Urinary bladder (tissue), 4 donors: ENCODE data around the gene RPP38. TPM values are rescaled to one million over a fixed set of nuclear protein-coding genes. Genes with fewer than 3 reads are reported as not detected.

ENCODE experiments used
- DNase-seq: peaks from one replicate; pipeline ENCODE4 v3.0.0-alpha.2; 2015; ENCODE audit errors: extremely low spot score
- H3K27ac ChIP-seq: one replicate; pipeline ENCODE4 v1.5.1; 2013; ENCODE audit warnings: low read depth, mild to moderate bottlenecking, moderate library complexity
- H3K36me3 ChIP-seq: one replicate; pipeline ENCODE4 v1.6.1; 2013; ENCODE audit warnings: mild to moderate bottlenecking, moderate library complexity; ENCODE audit not compliant: insufficient read depth
- H3K4me1 ChIP-seq: one replicate; pipeline ENCODE4 v1.6.1; 2013; ENCODE audit warnings: mild to moderate bottlenecking, moderate library complexity; ENCODE audit not compliant: insufficient read depth
- H3K4me3 ChIP-seq: one replicate; pipeline ENCODE4 v1.5.1; 2013; ENCODE audit warnings: low read depth, low read length
- WGBS: extraction: QIAGEN DNeasy Blood & Tissue Kit; methylation state at CpG from one replicate; pipeline ENCODE4 v1.1.7; 2013; 5-methylcytosine and 5-hydroxymethylcytosine counted together
- polyA plus RNA-seq: library from polyadenylated mRNA; stranded (reverse); fragments of 200-250 nt; gene quantifications from one replicate; pipeline ENCODE4 v1.2.3, GENCODE V29; 2013
- total RNA-seq: library from RNA; depleted of rRNA; stranded (reverse); fragments of >200 nt; gene quantifications from one replicate; pipeline ENCODE4 v1.2.3, GENCODE V29; 2014
- donor health status: healthy with polysubstance abuse.
- donor health status: healthy.

The RPP38 gene
- total and polyA plus RNA-seq, 2 donors = 7.5 to 19.8 TPM

GRCh38 chr10:15149042-15149771 lies 52.1 kb downstream of the RPP38 start:
- H3K4me3 ChIP-seq = no peak overlapping the region
- WGBS = 90% methylated on average over 10 of the region's 10 CpGs
- DNase-seq = no peak
- no peak overlapping the region for H3K27ac ChIP-seq
- H3K4me1 ChIP-seq = no peaks in the 10 kb centered on the region
- no peaks in the 10 kb centered on the region for H3K36me3 ChIP-seq

GRCh38 chr10:15150563-15150962 lies 53.4 kb downstream of the RPP38 start:
- H3K4me3 ChIP-seq = no peak overlapping the region
- no peak for DNase-seq
- no peaks in the 10 kb centered on the region for H3K4me1 ChIP-seq
- no peaks in the 10 kb centered on the region for H3K36me3 ChIP-seq
- H3K27ac ChIP-seq = no peak overlapping the region
- 97% methylated on average over 7 of the region's 7 CpGs for WGBS

- no peak for DNase-seq
- no peak overlapping the region for H3K27ac ChIP-seq
Observed at GRCh38 chr10:15152556-15152955, 55.4 kb downstream of the RPP38 start.

More at GRCh38 chr10:15152556-15152955, 55.4 kb downstream of the RPP38 start:
- H3K4me1 ChIP-seq = no peaks in the 10 kb centered on the region
- no peaks in the 10 kb centered on the region for H3K36me3 ChIP-seq
- H3K4me3 ChIP-seq = no peak overlapping the region

Other genes with a start within 250 kb of the RPP38 start
- gene SUV39H2, start 218.5 kb upstream of the RPP38 start, total RNA-seq = 24.0 TPM
- gene SUV39H2, start 218.5 kb upstream of the RPP38 start, polyA plus RNA-seq = 5.1 TPM
- 19.5 TPM for gene DCLRE1C, start 143.3 kb upstream of the RPP38 start, total RNA-seq
- gene DCLRE1C, start 143.3 kb upstream of the RPP38 start, polyA plus RNA-seq = 7.1 TPM
- gene MEIG1, start 138.0 kb upstream of the RPP38 start, total RNA-seq = not detected
- 0.22 TPM for gene MEIG1, start 138.0 kb upstream of the RPP38 start, polyA plus RNA-seq
- gene OLAH, start 53.4 kb upstream of the RPP38 start, total RNA-seq = not detected
- gene OLAH, start 53.4 kb upstream of the RPP38 start, polyA plus RNA-seq = 0.47 TPM
- 5.2 TPM for gene ACBD7, start 8.6 kb upstream of the RPP38 start, total RNA-seq
- 0.15 TPM for gene ACBD7, start 8.6 kb upstream of the RPP38 start, polyA plus RNA-seq
- 41.2 TPM for gene NMT2, start 71.3 kb downstream of the RPP38 start, total RNA-seq
- gene NMT2, start 71.3 kb downstream of the RPP38 start, polyA plus RNA-seq = 14.5 TPM